ENCODE measurements around the gene SYCP2L. TPM values are rescaled to one million over a fixed set of nuclear protein-coding genes. Genes with fewer than 3 reads are reported as not detected.

Gene SYCP2L
- total RNA-seq, 4 donors from 2014 or later: 0.95 TPM; not detected in 3

GRCh38 chr6:11011787-11012234 is 125.0 kb downstream of the SYCP2L start:
- no peak for TF ChIP-seq POLR2AphosphoS5 (IDR thresholded peaks at IDR 0.05)
- no peak for TF ChIP-seq CTCF (IDR thresholded peaks at IDR 0.05)
- no peak for TF ChIP-seq POLR2A (IDR thresholded peaks at IDR 0.05)
- TF ChIP-seq EP300 (IDR thresholded peaks at IDR 0.05; ENCODE audit: low read depth): no peak
- Histone ChIP-seq H3K27me3 (peaks cover 34% of the 10 kb centered on the region), H3K27ac (no peak overlapping the region), H3K4me1 (peaks cover 0 to 6% (median 0%) of the 10 kb centered on the region in 4 donors), H3K36me3 (no peaks in the 10 kb centered on the region), H3K9me3 (no peaks in the 10 kb centered on the region), H3K4me3 (no peak overlapping the region)
- intact Hi-C loops (cut with DNase I; ENCODE audit: low total_unique reads) (no loop called here), in situ Hi-C loops (cut with MboI; ENCODE audit: low pct_ligation_motif_present in 1 of 4, low pct_unique_long_range_greater_than_20kb in 1 of 4, low sequenced_read_pairs in 3 of 4) (no loop called here)
- WGBS, 2 donors (ENCODE audit: low coverage in 1 of 2): 26 to 45% methylated on average over 5 to 8 of the region's 8 CpGs
- no peak for DNase-seq

GRCh38 chr6:11012295-11012754 is 125.5 kb downstream of the SYCP2L start:
- Histone ChIP-seq H3K27ac (no peak overlapping the region), H3K4me3 (no peak overlapping the region), H3K27me3 (peaks cover 34% of the 10 kb centered on the region), H3K4me1 (peaks cover 0 to 6% (median 0%) of the 10 kb centered on the region in 4 donors), H3K36me3 (no peaks in the 10 kb centered on the region), H3K9me3 (no peaks in the 10 kb centered on the region)
- in situ Hi-C loops (cut with MboI; ENCODE audit: low pct_ligation_motif_present in 1 of 4, low pct_unique_long_range_greater_than_20kb in 1 of 4, low sequenced_read_pairs in 3 of 4) (no loop called here), intact Hi-C loops (cut with DNase I; ENCODE audit: low total_unique reads) (no loop called here)
- TF ChIP-seq CTCF (IDR thresholded peaks at IDR 0.05) (no peak), POLR2A (IDR thresholded peaks at IDR 0.05) (no peak), POLR2AphosphoS5 (IDR thresholded peaks at IDR 0.05) (no peak), EP300 (IDR thresholded peaks at IDR 0.05; ENCODE audit: low read depth) (no peak)
- DNase-seq: no peak
- WGBS, 2 donors (ENCODE audit: low coverage in 1 of 2): 52 to 53% methylated on average over 4 to 5 of the region's 5 CpGs

- TF ChIP-seq POLR2AphosphoS5 (IDR thresholded peaks at IDR 0.05) (no peak), POLR2A (IDR thresholded peaks at IDR 0.05) (no peak), EP300 (IDR thresholded peaks at IDR 0.05; ENCODE audit: low read depth) (no peak), CTCF (IDR thresholded peaks at IDR 0.05) (no peak)
- 88 to 91% methylated on average over 5 of the region's 5 CpGs for WGBS, 2 donors (ENCODE audit: low coverage in 1 of 2)
- intact Hi-C loops (cut with DNase I; ENCODE audit: low total_unique reads) (no loop called here), in situ Hi-C loops (cut with MboI; ENCODE audit: low pct_ligation_motif_present in 1 of 4, low pct_unique_long_range_greater_than_20kb in 1 of 4, low sequenced_read_pairs in 3 of 4) (no loop called here)
- H3K27me3 ChIP-seq: peaks cover 34% of the 10 kb centered on the region
- H3K27ac ChIP-seq: no peak overlapping the region
- H3K9me3 ChIP-seq: no peaks in the 10 kb centered on the region
- H3K4me1 ChIP-seq: peaks cover 0 to 6% (median 0%) of the 10 kb centered on the region in 4 donors
- no peak overlapping the region for H3K4me3 ChIP-seq
- H3K36me3 ChIP-seq: no peaks in the 10 kb centered on the region
- no peak for DNase-seq
Measured at GRCh38 chr6:11012976-11013720, 126.3 kb downstream of the SYCP2L start.

- intact Hi-C loops (cut with DNase I; ENCODE audit: low total_unique reads) (no loop called here), in situ Hi-C loops (cut with MboI; ENCODE audit: low pct_ligation_motif_present in 1 of 4, low pct_unique_long_range_greater_than_20kb in 1 of 4, low sequenced_read_pairs in 3 of 4) (no loop called here)
- Histone ChIP-seq H3K27me3 (peaks cover 34% of the 10 kb centered on the region), H3K4me1 (peaks cover 0 to 6% (median 0%) of the 10 kb centered on the region in 4 donors), H3K4me3 (no peak overlapping the region), H3K9me3 (no peaks in the 10 kb centered on the region), H3K27ac (no peak overlapping the region), H3K36me3 (no peaks in the 10 kb centered on the region)
- no peak for DNase-seq
- WGBS, 2 donors (ENCODE audit: low coverage in 1 of 2): 73 to 76% methylated on average over 2 to 3 of the region's 3 CpGs
- TF ChIP-seq POLR2A (IDR thresholded peaks at IDR 0.05): no peak
- TF ChIP-seq CTCF (IDR thresholded peaks at IDR 0.05): no peak
- TF ChIP-seq POLR2AphosphoS5 (IDR thresholded peaks at IDR 0.05): no peak
- TF ChIP-seq EP300 (IDR thresholded peaks at IDR 0.05; ENCODE audit: low read depth): no peak
Measured at GRCh38 chr6:11013721-11014070, 126.8 kb downstream of the SYCP2L start.

Measured in transverse colon (tissue), 4 donors.